Panc1 (cell line): ENCODE measurements around the gene AFF3. TPM values are rescaled to one million over a fixed set of nuclear protein-coding genes. Genes with fewer than 3 reads are reported as not detected.

Source experiments
- ATAC-seq: fragments of 200-7000 bp; cut with Tn5 transposase; 2 replicates; pipeline ENCODE4 v1.9.1; 2020; ENCODE audit warnings: mild to moderate bottlenecking, moderate library complexity
- BruUV-seq: library from RNA; stranded (reverse); fragments of 400-500 nt; replicated peaks from 2 replicates; lab custom pipeline; 2021; lab: Mats Ljungman, UMichigan
- CTCF ChIA-PET: fragments of 300-600 bp; sonication (Branson Sonifier 250); formaldehyde crosslinking; loops from one replicate; lab custom pipeline; 2022; ENCODE audit warnings: antibody characterized with exemption; lab: Charles Lee
- POLR2A ChIA-PET: fragments of 300-600 bp; sonication (Branson Sonifier 250); formaldehyde crosslinking; loops from one replicate; lab custom pipeline; 2022; ENCODE audit warnings: antibody characterized with exemption; lab: Charles Lee
- DNase-seq: peaks from one replicate; pipeline ENCODE4 v3.0.0-alpha.2; 2010; ENCODE audit warnings: low read depth, low spot score
- H3K27ac ChIP-seq: 2 replicates; pipeline ENCODE4 v1.5.1; 2011; ENCODE audit warnings: mild to moderate bottlenecking, low read length, inconsistent platforms
- H3K27me3 ChIP-seq: fragments of 200-500 bp; sonication (Bioruptor generic); 2 replicates; pipeline ENCODE4 v1.6.0; 2014; ENCODE audit warnings: low read length, inconsistent platforms; ENCODE audit not compliant: control insufficient read depth, insufficient read depth
- H3K36me3 ChIP-seq: fragments of 200-500 bp; sonication (Bioruptor generic); 2 replicates; pipeline ENCODE4 v1.5.1; 2014; ENCODE audit warnings: inconsistent platforms, mild to moderate bottlenecking, low read length, moderate library complexity; ENCODE audit not compliant: control insufficient read depth, insufficient read depth
- H3K4me1 ChIP-seq: 2 replicates; pipeline ENCODE4 v1.5.1; 2011; ENCODE audit warnings: inconsistent platforms, mild to moderate bottlenecking, low read length, moderate library complexity; ENCODE audit not compliant: control insufficient read depth, insufficient read depth
- H3K4me3 ChIP-seq, 2 experiments: 2 replicates each; pipeline ENCODE4 v1.5.1; 2011 to 2012; ENCODE audit warnings: low read depth in 2 of 2, low read length in 2 of 2, mild to moderate bottlenecking in 2 of 2, inconsistent platforms in 1 of 2, moderate library complexity in 1 of 2
- H3K9me3 ChIP-seq: fragments of 200-500 bp; sonication (Bioruptor generic); 2 replicates; pipeline ENCODE4 v1.5.1; 2014; ENCODE audit warnings: low read depth, mild to moderate bottlenecking, inconsistent platforms, low read length, moderate library complexity; ENCODE audit not compliant: control insufficient read depth, insufficient read depth
- CTCF ChIP-seq: fragments of 450-650 bp; IDR thresholded peaks from 2 replicates; pipeline ENCODE4 v1.5.1; 2017; ENCODE audit warnings: mild to moderate bottlenecking
- POLR2AphosphoS5 ChIP-seq: IDR thresholded peaks from 2 replicates; pipeline ENCODE4 v1.6.1; 2012; ENCODE audit warnings: mild to moderate bottlenecking, low read depth, low read length, moderate library complexity
- REST ChIP-seq, 2 experiments: IDR thresholded peaks; 2 replicates each; pipeline ENCODE4 v1.6.1; 2011 to 2012; ENCODE audit warnings: low read depth in 2 of 2, control low read depth in 1 of 2, low read length in 1 of 2, mild to moderate bottlenecking in 1 of 2, moderate library complexity in 1 of 2; ENCODE audit not compliant: insufficient read depth in 1 of 2
- SIN3A ChIP-seq: IDR thresholded peaks from 2 replicates; pipeline ENCODE4 v1.6.1; 2012; ENCODE audit warnings: low read depth, mild to moderate bottlenecking, low read length, moderate library complexity, borderline replicate concordance; ENCODE audit not compliant: insufficient read depth
- TCF7L2 ChIP-seq: IDR thresholded peaks from 2 replicates; pipeline ENCODE4 v1.6.1; 2011; ENCODE audit warnings: mild to moderate bottlenecking, low read depth, low read length, inconsistent platforms
- in situ Hi-C: cut with HindIII; loops from 2 replicates; pipeline ENCODE4 v1.10.0; 2016; ENCODE audit warnings: low sequenced_read_pairs, low pct_unique_long_range_greater_than_20kb
- intact Hi-C: fragments of 100-400 bp; cut with micrococcal nuclease; formaldehyde crosslinking; loops from one replicate; pipeline ENCODE4 v1.10.0; 2022; ENCODE audit not compliant: unreplicated experiment
- total RNA-seq: library from RNA; stranded (reverse); gene quantifications from one replicate; pipeline ENCODE4 v1.2.1, GENCODE V29; 2021; ENCODE audit not compliant: unreplicated experiment

The AFF3 gene
- total RNA-seq, 1 experiment from 2014 or later: 2.2 TPM

- DNase-seq: no peak
- Histone ChIP-seq H3K27ac (no peak overlapping the region), H3K9me3 (no peaks in the 10 kb centered on the region), H3K36me3 (no peaks in the 10 kb centered on the region), H3K4me3 (no peak overlapping the region), H3K4me1 (no peaks in the 10 kb centered on the region), H3K27me3 (peaks cover 6% of the 10 kb centered on the region)
- POLR2A ChIA-PET: no interaction called here
- BruUV-seq: no TSS peak
- in situ Hi-C loops (no loop called here), intact Hi-C loops (no loop called here)
- no peak for TF ChIP-seq REST (IDR thresholded peaks at IDR 0.05; ENCODE audit: insufficient read depth in 1 of 2, low read depth in 2 of 2, low read length in 1 of 2)
- TF ChIP-seq CTCF: no peak
- no peak for TF ChIP-seq SIN3A
- no peak for TF ChIP-seq POLR2AphosphoS5
- TF ChIP-seq TCF7L2: no peak
- no peak for ATAC-seq
- CTCF ChIA-PET: no interaction called here
These were observed 284.4 kb downstream of the AFF3 start for GRCh38 chr2:99857867-99858444.

- no TSS peak for BruUV-seq
- no peak overlapping the region for H3K4me3 ChIP-seq
- peaks cover 4% of the 10 kb centered on the region for H3K27me3 ChIP-seq
- H3K36me3 ChIP-seq: no peaks in the 10 kb centered on the region
- no peaks in the 10 kb centered on the region for H3K9me3 ChIP-seq
- TF ChIP-seq SIN3A (no peak), REST (IDR thresholded peaks at IDR 0.05; ENCODE audit: insufficient read depth in 1 of 2, low read depth in 2 of 2, low read length in 1 of 2) (no peak), POLR2AphosphoS5 (no peak), TCF7L2 (no peak), CTCF (no peak)
- ChIA-PET CTCF (no interaction called here), POLR2A (no interaction called here)
- H3K27ac ChIP-seq: no peak overlapping the region
- no peaks in the 10 kb centered on the region for H3K4me1 ChIP-seq
- in situ Hi-C loops: no loop called here
- intact Hi-C loops: no loop called here
- DNase-seq: no peak
- ATAC-seq: no peak
These were observed 285.0 kb downstream of the AFF3 start for GRCh38 chr2:99857372-99857771.
